NB4 (cell line): ENCODE measurements around the gene ANKRD11.

Experiments used
- CTCF ChIP-seq: IDR thresholded peaks from one replicate; pipeline ENCODE4 v1.5.1; 2012; ENCODE audit warnings: low read depth, low read length
- POLR2A ChIP-seq: IDR thresholded peaks from 2 replicates; pipeline ENCODE4 v1.6.1; 2011; ENCODE audit warnings: mild to moderate bottlenecking; ENCODE audit not compliant: insufficient read length; ENCODE audit errors: extremely low read depth

GRCh38 chr16:89378947-89379771 lies 111.2 kb downstream of the ANKRD11 start:
- TF ChIP-seq CTCF (no peak), POLR2A (no peak)
